GM21423 (cell line): ENCODE measurements around the gene ASAP2.

ENCODE experiments used
- ATAC-seq: cut with Tn5 transposase; IDR thresholded peaks from one replicate; pipeline ENCODE4 v1.9.1; 2021; ENCODE audit warnings: mild to moderate bottlenecking, moderate library complexity; ENCODE audit not compliant: unreplicated experiment

Gene ASAP2

DNA sequence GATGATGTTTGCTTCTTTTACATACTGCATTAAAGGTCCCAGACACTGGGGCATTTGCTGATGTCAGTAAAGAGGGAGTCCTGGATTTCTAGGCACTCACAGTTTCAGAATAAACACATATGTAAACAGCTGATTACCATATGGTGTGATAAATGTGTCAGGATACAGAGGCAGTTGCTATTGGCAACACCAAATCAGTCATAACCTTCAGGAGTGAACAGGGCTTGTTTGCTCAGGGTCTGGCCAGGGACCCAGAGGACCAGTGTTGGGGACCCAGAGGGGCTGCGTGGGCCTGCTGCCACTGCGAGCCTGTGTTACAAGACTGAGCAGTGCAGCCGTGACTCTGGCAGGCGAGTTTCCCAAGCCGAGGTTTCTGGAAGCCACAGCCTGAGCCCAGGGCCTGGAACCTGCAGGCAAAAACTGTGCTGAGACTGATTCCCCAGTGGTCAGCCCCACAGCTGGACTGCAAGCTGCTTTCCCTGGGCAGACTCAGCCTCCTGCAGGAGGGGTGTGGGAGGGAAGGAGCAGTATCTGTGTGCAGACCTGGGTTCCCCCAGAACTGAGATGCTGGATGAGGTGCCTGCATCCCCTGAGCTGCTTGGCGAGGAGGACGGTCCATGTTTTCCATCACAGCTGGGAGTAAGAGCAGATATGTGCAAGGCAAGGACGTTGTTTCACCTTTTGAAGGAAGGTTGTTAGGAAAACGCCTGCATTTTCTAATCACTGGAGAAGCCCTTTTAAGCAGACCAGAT is 23.6 kb downstream of the ASAP2 start:
- ATAC-seq = no peak

DNA sequence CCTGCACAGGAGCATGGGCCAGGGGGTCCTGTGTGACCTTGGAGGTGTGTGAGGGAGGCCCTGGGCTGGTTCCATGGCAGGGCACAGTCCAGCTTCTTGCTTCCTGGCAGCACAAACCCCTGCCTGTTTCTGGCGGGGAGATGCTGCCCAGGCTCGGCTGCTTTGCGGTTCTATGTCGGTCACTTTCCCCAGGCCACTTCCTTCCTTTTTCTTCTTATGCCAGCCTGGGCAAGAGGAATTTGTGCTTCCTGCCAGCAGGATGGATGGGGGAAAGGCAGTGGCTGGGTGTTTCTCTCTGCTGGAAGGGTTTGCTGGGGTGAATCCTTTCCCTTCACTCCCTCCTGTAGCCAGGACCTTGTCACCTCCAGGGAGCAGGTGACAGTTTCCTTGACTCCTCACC is 24.3 kb downstream of the ASAP2 start:
- ATAC-seq = no peak

DNA sequence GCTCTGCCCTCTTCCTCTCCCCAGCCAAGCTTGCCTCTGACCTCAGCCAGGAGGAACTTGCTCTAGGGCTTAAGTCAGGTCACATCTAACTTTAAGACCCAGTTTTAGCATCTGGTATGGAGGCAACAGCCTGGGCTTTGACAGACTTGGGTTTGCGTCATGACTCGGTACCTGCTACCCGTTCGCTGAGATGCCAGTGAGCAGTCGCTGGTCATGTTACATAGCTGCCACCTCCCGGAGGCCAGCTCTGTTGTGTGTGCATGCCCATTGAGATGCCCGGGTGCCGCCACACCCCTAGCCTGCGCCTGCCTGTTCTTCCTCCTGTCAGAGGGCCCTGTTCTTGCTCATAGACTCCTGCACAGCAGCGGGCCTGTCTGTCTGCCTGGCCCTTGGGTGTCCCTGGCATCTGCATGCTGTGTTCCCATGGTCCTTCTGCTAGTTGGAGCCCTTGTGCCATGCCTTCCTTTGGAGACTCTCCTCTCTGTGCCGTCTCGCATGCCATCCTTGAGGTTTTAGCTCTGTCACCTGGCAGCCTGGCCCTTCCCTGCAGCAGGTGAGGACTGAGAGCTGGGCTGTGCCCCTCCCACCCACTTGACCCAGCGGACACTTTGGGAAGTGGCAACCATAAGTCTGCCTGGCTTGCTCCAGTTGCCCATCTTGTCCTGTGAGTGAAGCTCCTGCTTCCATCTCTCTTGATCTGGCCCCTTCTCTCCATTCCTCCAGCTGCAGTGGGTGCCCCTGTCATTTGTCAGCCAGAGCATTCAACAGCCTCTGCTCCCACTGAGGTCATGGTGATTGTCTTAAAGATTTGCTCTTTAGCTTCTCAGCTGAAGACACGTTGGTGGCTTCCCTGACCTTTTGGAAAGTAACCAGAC is 24.9 kb downstream of the ASAP2 start:
- no peak for ATAC-seq

DNA sequence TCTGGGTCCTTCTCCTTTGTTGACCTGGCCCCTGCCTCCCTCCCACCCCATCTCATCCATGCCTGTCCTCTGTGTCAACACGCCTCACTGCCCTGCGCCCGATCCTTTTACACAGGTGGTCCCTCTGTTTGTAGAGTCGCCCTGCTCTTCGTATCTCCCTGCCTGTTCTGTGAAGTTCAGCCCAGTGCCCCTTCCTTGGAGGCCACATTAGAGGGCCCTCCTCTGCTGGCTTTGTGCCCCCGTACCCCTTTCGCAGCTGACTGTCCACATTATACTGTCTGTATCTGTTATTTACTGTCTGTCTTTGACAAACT is 25.5 kb downstream of the ASAP2 start:
- ATAC-seq = no peak

DNA sequence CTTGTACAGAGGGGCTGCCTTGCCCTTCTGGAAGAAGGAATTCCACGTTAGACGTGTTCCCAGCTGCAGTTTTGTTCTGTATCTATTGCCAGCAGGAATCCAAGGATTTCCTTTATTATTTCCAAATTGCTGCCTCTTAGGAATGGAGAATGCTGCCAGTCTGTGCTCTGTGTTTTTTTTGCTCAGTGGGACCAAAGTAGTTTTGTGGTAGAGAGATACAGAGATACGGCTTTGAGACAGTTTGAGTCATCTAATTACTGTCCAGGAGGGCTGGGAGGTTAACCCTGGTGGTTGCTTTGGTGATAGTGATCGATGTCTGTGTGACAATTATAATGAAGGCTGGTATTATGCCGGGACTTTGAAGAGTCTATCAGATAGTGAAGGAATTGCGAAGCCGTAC is 26.3 kb downstream of the ASAP2 start:
- ATAC-seq = no peak

DNA sequence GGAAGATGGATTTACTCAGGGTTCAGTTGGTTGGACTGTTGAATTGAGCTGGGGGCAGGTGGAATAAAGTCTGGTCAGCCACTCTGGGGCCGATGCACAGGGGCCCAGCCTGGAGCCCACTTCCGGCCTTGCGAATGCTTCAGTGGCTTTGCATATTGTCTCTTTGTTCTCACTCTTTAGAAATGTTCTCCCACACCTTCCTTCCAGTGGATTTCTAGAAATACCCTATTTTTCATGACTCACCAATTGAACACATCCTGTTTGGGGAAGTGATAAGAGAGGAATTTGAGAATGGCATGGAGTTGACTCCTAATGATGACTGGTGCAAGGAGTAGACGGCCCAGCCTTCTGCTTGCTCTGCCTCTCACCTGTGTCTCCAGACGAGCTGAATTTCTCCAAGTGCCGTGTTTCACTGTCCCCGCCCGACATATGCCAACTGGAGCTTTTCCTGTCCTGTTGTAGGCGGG is 28.1 kb downstream of the ASAP2 start:
- no peak for ATAC-seq

DNA sequence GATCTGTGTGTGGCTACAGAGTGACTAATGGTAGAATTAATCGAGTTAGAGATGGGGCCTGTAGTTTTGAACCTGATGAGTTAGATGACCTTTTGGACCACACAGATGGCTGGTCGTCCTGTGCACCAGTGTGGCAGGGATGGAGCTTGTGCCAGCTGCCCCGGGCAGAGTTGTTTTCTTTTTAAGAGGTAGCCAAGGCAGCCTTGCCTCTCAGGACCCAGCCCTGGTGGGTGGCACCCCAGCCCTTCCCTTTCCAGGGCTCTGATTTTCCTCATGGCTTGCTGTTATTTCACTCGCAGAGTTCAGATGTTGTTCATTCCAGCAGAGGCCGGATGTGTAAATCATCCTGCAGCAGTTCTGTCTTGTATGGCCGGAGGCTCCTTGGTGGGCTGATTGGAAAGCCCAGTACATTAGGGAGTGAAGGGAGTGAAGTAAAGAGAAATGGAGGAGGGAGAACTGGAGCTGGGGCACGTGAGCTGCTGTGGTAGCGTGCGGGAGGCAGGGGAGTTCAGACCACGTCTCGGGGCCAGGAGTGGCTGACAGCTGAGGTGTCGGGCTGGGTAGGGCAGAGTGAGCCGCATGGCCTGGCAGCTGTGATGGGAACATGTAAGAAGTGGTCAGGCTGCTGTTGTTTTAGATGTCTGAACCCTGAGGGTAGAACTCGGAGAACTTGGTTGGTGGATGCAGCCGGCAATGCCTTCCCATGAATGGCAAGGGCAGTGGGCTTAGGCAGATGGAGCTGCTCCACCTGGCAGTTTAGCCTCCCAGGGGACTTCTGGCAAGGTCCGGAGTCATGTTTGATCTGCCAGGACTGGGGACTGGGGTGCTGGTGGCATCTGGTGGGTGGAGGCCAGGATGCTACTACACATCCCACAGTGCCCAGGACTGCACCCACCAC is 28.8 kb downstream of the ASAP2 start:
- ATAC-seq = no peak

DNA sequence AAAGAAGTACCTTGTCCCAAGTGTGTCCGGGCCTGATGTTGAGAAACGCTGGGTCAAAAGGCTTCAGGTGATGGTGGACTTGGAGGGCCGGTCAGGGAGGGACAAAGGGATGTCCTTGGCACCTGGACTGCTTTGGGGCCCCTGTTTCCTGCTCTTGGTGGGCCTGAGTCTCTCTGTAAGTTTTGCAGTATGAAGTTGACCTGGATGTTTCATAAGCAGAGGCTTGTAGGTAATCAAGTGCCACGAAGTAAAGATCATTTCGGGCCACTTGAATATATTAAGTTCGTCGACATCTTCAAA is 29.4 kb downstream of the ASAP2 start:
- no peak for ATAC-seq

DNA sequence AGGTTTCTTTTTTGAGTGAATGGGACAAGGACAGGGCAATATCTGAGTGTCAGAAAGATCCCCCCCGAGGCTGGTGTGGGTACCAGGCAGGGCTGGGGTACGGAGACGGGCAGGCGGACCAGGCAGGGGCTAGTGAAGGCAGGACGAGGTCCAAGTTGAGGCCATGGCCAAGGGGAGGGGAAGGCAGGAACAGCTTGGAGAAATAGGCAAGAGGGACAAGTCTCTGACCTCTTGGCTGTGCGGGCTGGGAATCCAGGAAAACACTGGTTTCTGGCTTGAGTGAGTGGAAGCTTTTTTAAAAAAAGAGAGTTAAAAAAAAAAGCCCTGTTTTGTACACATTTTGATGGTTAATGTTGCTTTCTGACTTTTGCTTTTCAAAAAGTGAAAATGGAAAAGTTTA is 30.3 kb downstream of the ASAP2 start:
- no peak for ATAC-seq

DNA sequence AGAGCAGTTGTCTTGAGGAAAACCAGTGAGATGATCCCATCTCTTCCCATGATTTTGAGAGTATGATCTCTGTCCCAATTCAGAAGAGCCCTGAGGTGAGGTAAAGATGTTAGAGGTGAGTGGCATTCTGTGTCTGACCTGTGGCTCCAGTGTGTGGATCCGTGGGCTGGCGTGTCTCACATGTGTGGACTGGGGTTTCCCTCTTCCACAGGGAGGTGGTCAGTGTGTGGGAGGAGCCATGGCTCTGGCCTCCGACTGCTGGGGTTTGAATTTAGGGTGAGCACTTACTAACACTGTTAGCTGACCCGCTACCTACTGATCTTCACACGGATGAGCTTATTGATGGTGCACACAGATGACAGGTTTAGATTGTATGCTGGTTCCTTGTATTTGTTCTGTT is 31.2 kb downstream of the ASAP2 start:
- no peak for ATAC-seq

DNA sequence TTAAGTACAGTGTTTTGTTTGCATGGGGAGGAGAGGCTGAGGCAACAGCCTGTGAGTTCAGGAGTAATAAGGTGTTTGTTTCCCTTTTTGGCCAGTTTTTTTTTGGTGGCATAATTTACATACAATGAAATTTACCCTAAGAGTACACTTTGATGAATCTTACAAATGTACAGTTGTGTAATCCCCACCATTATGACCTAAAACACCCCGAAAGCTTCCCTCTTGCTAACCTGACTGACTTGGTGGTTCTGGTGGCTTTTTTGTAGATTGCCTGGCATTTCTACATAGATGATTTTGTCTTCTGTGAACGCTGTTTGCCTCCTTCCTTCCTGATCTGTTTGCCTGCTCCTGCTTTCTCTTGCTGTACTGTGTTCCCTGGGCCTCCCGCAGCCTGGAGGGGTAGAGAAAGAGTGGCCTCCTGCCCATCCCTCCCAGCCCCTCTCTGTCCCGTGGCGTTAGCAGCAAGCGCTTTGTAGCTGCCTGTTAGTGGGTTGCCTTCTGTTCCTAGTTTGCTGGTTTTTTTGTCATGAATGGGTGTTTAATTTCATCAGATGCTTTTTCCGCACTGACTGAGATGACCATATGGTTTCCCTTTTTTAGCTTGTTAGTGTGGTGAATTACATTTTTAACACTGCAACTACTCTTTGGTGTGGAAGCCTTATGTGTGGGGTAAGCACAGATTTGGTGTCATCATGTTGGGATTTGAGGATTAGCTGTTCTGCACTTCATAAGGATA is 32.1 kb downstream of the ASAP2 start:
- ATAC-seq = no peak

DNA sequence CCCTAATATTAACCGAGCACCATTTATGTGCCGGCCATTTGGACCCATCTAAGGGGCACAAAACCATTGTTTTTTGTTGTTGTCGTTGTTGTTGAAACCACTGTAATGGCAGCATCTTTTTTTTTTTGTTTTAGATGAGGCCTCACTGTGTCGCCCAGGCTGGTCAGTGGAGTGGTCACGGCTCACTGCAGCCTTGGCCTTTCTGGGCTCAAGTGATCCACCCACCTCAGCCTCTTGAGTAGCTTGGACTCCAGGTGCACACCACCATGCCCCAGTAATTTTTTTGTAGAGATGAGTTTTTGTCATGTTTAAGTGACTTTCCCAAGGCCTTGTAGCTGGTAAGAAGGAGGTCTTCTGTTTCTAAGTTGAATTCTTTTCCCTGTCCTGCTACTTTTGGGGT is 33.0 kb downstream of the ASAP2 start:
- no peak for ATAC-seq

DNA sequence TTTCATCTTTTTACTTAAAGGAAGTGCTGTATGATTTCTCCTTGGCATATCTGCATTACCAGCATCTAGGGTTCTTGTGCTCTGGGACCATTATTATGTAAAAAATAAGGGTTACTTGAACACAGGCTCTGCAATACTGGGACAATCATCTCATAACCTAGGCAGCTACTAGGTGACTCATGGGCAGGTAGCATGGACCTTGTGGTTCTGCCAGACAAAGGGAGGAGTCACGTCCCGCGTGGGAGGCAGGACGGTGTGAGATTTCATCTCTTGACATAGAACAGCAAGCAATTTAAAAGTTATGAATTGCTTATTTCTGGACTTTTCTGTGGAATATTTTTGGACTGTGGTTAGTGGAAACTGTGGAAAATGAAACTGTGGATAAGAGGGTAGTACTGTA is 34.1 kb downstream of the ASAP2 start:
- no peak for ATAC-seq

DNA sequence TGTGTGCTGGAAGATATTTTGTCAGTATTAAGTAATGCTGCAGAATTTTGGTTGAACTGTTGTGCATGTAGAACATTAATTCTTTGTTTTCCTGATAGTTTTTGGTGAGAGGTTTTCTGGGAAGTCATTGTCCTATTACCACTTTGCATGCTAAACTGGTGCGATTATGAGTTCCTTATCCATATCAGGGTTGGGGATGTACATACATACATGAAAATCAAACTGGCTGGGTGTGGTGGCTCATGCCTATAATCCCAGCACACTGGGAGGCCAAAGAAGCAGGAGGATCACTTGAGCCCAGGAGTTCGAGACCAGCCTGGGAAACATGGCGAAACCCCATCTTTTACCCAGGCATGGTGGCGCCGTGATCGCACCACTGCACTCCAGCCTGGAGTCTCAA is 34.6 kb downstream of the ASAP2 start:
- ATAC-seq = no peak

DNA sequence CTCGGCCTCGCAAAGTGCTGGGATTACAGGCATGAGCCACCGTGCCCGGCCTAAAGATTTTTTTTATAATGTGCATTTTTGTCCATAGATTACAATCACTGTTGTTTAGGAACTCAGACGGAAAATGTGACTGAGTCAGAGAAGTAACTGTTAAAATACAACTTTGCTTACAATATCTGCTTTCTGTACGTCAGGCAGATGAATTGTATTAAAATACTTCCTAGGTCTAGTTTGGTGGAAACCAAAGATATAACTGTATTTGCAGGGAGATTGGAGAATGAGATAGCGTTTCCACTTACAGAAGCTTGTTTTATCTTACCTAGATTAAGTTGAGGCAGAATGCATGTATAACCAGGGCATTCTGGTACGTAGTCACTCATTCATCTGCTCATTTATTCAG is 36.7 kb downstream of the ASAP2 start:
- no peak for ATAC-seq

DNA sequence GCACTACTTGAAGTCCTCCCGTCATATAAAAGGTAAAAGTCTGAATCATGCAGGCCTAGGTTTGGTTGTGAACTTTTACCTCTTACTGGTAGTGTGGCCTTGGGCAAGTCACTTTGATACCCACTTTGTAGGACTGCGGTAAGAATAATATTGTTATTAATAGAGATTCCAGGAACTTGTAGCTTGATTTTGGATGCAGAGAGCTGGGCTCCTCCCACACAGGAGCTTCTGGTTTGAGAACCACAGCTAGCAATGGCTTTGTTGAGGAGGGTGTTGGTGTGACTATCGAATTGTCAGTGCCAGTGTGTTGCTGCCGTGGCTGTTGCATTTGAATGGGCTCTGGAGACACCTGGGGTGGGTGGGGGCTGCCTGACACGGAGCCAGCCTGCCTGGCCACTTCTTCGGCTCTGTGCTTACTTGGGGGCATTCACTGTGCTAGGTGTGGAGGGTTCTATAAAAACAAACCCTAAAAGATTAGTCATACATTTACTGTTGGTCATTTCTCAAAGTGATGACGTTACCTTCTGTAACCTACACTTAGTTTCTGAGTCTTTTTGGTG is 38.5 kb downstream of the ASAP2 start:
- ATAC-seq = no peak

DNA sequence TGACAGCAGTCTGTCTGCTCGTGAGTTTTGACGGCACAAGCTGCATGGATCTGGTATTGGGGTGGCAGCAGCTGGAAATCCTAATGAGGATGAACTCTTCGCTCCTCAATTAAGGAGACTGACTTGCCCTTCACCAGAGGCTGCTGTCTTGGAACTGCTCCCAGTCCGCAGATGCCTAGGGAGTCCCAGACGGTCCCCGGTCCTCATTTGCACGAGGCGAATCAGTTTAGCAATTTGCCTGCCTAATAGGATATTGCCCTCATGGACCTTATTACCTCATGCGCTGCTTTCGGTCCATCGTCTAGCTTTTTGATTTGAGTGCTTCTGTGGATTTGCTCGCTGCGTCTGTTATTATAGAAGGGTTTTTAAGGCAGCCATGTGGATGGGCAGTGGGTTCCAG is 40.6 kb downstream of the ASAP2 start:
- ATAC-seq = no peak

DNA sequence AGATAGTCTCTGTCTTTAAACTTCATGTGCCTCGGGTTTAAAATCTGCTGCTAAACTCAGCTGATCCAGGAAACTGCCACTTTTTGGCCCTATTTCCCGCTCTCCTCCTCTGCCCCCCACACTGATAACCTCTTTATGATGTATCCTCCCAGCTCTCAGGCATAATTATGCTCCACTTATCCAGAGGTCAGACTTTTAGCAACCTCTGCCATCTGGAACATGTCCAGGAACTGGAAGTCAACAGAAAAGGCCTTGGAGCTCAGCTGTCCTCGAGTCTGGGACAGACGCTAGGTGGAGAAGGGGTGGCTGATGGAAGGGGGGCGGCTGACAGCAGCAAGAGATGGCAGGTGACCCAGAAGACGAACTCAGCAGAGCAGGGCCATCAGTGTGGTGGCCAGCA is 41.2 kb downstream of the ASAP2 start:
- no peak for ATAC-seq

DNA sequence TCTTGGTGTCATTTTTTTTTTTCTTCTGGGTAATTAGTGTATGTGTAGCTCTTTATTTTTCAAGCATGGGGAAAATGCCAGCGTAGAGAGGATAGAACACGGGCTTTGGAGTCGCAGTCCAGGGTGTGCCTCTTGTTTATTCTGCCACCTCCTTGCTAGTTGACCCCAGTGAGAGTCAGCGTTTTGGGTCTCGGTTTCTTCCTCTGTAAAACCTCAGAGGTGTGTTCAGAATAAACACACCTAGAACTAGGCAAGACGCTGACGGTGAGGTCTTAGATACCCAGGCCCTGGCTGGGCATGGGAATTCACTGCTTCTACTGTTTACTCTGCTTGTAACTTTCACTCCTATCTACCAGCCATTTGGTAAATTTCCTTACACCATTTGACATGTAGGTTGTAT is 41.8 kb downstream of the ASAP2 start:
- no peak for ATAC-seq

DNA sequence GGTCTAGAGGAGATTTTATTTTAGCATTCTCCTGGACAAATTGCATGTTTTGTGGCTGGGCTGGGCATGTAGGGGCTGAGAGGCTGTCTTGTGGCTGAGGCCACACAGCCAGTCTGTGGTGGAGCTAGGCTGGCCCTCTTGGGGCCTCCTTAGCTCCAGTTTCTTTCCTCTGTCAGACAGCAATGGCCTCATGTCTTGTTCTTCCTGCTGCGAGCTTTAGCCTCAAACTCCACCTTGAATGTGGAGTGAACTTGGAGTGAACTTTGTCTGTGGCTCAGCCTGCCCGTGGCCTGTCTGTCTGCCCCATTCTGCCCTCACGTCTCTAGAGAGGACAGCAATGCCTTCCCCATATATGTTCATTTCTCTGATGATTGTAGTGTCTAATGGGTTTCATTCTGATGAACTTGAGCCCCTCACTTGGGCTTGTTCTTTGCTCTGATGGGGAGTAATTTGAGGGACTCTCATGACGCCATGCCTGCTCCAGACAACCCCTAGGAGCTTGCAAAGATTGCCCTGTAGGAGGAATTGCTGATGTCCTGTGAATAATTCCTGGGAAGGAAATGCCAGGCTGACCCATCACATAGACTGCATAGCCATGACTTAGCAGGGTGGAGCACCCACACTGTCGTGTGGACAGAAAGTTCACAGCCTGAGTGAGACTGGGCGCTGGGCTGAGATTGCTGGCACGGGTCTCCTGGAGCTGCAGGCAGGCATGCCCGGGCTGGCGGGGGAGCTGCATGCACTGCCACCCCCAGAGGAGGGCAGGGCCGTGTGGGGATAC is 42.6 kb downstream of the ASAP2 start:
- ATAC-seq = no peak
